Right renal cortex interstitium (tissue), 3 donors: Measurements from ENCODE around the gene MEF2C. TPM values are rescaled to one million over a fixed set of nuclear protein-coding genes. Genes with fewer than 3 reads are reported as not detected.

Experiments used
- DNase-seq, 3 donors: peaks; one replicate each; pipeline ENCODE4 v3.0.0-alpha.2; 2013; ENCODE audit warnings: low read depth in 3 of 3, low spot score in 2 of 3
- polyA plus RNA-seq, 3 donors: library from polyadenylated mRNA; unstranded; fragments of 120-200 nt; gene quantifications; one replicate each; pipeline ENCODE4 v1.2.1, GENCODE V29; 2013; ENCODE audit not compliant: insufficient read length in 3 of 3

Gene MEF2C
- polyA plus RNA-seq, 3 donors, result 46.0 to 53.9 (median 46.4) TPM

DNA sequence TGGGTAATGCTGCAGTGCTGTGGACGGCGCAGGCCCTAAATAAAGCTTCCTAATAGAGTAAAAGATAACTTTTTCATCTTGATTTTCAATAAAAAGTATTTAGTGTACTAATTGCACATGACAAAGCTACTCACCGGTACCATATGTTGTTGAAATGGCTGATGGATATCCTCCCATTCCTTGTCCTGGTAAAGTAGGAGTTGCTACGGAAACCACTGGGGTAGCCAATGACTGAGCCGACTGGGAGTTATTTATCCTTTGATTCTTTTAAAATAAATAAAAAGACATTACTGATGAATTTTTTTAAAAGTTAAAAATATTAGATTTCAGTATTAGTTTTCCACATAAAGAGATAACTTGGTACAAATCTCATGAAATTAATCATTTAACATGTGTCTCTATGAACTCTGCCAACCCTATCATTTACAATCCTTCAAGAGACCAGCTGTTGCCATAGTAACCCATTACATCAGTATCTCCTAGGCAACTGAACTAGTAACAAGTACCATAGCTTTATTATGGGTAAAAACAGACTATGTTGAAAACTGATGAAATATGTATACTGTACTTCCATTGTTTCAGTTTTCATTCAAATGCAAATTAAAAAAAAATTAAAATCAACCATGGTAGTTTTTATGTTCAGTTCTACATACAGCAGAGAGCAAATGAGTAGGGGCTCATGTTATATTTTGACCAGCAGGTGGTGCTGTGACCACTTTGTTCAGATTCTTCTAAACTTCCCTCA is 153.7 kb downstream of the MEF2C start:
- peak; percentile 67 to 71 (median 69) for DNase-seq

DNA sequence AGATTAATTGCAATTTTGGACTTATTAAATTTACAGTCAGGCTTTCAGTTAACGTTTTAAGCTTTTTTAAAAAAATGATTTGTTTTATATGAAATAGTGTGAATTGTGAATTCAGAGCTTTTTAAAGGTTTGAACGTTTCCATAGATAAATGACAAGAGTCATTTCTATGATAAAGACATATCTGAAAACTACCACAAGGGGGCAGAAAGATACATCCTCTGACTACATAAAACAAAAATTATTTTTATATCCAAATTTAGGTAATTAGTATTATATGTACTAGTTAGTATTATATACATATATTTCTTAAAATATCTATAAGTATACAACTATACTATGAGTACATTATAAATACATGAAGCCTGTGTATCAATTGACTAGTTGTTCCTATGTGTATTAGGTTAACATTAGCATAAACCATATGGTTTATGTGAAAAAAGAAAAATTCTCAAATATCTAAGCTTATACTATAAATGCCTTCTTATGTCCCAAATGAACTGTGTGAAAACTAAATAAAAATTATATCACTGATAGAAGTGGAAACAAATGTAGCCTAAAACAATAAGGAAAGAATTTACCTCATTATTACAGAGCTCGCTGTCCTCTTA is 155.2 kb downstream of the MEF2C start:
- DNase-seq, result no peak

DNA sequence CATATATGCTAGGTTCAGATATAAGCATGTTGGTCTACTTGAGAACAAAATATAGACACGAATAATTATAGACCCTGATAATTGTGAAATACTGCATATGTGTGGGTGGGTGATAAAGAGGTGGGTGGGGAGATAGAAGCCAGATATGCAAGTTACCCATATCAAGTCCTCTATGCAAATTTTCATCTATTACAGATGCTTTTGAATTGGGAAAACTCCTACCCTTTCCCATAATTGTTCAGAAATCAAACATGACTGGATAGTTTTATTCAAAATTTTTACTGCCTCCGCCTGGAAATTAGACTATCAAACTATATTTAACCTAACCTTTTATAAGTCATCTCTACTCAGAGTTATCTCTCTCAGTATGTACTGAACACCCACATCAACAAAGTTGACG is 157.5 kb downstream of the MEF2C start:
- DNase-seq, result no peak

DNA sequence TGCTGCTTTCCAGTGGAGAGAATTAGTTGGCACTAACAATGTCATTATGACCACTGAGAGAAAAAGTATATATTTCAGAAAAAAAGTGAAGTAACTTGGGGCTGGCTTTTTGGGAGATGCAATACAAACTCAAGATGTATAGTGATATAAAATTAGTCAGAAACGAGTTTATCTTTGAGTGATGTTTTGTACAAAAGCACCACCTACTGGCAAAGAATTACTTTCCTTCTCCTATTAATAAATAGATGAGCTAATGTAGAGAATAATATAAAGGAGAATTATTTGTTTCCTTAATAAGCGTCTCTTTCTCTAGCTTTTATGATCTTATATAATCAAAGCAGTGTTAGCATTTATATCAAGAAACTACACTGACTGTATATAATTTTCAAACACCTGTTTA is 158.8 kb downstream of the MEF2C start:
- DNase-seq, result no peak

DNA sequence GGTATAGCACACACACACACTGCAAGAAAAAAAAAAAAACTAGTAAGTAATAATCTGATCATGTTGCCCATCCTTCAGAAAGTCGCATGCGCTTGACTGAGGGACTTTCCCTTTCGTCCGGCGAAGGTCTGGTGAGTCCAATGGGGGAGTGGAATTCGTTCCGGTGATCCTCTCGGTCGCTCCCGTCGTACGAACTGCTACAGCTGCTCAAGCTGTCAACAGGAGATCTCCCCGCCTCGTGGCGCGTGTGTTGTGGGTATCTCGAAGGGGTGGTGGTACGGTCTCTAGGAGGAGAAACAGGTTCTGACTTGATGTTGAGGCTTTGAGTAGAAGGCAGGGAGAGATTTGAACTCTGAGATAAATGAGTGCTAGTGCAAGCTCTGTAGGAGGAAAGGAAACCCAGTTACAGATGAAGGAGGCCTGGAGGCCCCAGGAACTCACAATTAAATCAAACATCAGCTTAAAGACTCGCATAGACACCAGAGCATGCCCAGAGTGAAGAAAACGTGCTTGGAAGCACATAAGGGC is 160.4 kb downstream of the MEF2C start:
- DNase-seq, result no peak

DNA sequence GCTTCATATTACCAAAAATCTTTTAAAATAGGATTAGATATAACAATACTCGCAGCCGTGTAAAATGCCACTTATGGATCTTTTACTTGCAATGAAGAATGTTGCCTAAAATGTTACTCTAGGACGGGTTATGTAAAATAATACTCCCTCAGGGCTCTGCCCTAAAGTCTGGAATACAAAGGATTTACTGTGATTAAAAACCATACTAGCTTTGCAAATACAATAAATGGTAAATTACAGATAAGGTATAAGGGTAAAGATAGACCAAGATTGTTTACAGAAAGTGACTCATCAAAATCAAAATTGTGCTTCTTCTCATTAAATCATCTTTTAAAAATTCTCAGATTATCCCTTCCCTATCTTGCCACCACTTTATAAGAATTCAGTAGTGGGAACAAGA is 163.6 kb downstream of the MEF2C start:
- DNase-seq, result no peak

DNA sequence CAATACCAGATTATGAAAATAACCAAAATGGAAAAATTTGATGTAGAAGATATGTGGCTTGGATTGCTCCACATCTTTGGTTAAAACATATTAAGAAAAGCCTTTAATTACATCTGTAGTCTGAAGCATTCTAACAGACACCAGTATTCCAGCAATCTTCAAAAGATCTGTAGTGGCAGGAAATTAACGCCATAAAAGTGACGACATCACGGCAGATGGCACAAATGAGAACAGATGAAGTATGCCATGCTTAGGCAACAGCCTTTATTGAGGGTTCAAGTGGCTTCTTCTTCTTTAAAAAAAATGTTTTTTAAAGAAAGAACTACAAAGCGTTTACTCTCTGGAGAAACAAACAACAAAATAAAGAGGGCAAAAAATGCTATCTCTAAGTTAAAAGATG is 164.2 kb downstream of the MEF2C start:
- no peak for DNase-seq

DNA sequence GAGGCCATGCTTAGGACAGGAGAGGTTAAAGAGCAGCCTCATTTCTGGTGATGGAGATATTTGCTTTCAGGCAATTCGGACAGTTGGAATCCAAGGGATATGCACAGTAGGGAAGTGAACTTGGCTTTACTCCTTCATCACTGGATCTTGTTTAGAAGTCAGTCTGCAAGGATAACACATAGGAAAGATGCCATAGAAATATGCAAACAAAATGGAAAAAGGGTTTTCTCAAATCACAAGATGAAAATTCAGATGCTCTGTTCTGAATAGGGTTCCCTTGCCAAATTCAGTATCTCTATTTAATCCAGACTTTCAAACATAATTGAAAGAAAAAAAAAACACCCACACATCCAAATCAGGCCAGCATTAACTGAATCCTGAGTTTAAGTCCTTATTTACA is 166.9 kb downstream of the MEF2C start:
- no peak for DNase-seq

DNA sequence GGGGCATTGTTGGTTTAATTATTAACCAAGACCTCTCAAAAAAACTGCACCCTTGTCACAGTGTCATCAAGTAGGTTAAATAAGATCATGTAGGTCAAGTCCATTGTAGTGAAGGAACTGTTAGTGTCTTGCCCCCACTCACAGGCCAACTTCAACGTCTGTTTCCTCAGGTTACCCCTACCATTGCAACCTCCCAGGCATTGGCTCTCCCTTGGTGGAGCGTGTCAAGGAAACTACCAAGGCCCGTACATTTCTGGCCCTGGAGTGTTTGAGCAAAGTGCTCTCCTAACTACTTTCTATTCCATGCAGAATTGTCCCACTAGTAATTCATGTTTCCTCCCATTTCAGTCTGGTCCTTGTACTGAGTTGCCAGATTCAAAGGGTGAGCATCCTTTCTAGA is 167.5 kb downstream of the MEF2C start:
- DNase-seq, result no peak

DNA sequence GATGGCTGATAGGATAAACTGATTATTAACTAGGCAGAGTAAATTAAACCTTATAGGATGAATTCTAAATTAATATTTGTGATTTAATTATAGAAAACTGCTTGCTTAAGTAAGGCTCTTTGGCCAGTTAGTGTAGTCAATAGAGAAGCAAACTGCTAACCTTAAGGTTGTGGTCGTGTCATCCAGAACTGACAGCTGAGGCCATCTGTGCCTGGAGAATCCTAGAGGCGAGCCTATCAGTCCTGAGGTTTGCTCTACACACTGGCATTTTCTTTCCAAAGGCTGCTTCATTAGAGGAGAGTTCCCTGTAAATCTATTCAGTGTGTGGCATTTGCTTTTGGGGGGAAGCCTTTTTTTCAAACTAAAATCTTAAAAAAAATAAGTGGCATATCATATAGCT is 169.2 kb downstream of the MEF2C start:
- DNase-seq, result no peak

DNA sequence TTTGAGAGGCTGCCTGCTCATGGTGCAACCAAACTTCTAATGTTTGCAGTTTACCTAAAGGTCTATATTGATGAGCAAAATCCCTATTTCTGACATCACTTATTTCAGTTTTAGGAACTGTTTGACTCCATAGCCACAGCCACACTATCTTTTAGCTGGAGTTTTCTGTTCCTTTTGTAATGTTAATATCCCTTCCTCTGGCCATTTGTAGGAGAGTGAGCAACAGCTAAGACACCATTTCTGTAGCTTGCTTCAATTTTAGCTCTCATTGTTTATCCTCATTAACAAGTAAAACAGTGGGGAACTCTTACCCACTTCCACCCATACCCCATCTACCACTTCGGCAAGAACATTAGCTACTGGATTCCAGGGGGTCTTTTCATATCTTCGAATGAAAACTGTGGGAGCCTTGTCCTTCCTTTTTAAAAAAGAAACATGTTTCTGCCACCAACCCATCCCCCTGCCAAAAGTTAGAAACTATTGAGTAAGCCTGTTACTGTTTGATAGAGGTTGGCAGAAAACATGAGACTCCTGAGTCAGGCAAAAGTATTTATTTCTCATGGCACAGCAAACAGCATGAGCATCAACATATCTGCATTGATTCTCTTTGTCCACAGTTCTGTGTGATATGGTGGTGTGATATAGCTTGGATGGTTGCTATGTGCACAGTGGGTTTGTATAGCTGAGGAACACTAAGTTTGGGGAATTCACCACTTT is 174.1 kb downstream of the MEF2C start:
- no peak for DNase-seq

DNA sequence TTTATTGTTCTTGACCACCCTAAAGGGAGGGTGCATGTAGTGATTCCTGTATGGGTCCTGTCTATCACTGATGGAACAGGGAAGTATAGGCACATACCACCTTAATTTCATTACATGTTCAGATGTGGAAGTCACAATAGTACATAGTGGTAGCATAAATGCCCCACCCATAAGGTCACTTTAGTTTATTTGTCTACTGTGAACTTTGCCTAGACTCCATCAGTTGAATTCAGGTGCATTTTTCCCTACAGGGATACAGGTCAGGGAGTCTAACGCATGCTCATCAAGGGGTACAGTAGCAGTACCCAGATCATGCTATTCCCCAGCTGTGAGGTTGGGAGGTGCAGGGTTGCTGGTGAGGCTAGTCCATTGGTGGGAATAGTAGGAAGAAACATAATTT is 175.0 kb downstream of the MEF2C start:
- no peak for DNase-seq

DNA sequence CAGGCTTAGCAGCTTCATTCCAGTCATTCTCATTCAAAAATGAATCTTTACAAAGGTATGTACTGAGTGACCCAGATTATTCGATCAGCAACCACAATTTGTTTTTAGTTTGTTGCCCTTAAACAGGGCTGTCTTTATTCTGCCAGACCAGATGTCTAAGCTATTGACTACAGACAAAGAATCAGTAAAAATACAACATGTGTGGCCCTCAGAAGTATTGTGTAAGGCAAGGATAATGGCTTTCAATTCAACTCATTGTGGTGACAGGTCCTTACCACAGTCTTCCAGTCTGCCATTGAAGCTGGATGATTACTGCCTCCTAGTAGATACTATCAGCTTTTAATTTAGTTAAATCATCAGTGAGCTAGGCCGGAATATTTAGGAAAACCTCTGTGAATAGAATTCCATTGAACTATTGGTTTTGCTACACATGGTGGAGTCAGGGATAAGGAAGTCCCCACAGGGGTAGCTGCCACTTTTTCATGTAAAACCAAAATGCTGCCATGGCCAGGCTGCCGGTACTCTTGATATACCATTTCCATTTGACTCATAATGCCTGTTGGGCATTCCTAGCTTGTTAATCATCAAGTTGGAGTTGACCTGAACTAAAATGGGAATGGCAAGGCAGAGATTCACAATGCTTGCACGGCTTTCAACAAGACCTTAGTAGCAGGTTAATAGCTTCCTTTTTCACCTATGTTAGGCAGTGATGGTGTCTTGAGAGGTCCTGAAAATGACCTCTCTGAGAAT is 175.6 kb downstream of the MEF2C start:
- no peak for DNase-seq

DNA sequence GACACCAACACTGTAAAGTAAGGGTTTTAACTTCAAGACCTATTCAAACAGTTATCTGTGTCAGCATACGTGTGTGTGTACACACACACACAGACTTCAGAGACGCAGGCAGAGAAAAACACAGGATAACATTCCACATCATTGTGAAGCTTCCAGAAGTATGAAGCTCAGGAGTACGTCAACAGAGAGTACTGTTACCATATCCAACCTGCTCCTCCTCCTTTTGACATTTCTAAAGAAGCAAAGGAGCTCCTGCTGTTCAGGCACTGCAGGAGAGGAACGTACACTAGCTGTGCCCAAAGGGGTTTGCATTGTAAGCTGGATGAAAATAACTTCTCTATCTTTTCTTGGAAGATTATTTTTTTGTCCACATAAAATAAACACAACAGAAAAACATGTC is 180.7 kb downstream of the MEF2C start:
- DNase-seq, result no peak

DNA sequence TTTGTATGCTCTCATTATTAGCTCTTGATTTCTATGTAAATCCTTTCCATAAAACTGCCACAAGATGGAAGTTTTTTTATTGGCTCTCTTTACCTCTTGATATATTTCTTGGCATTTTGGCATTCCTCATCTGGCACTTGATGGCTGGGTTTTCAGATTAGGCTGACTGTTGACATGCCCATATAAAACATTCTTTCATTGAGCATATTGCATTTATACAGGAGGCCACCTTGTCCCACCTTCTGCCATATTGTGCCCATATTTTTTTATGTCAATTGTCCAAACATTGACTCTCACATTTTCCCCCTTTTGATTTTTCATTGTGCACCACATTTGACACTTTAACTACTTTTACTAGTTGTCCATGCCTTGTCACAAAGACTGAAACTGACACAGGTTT is 182.9 kb downstream of the MEF2C start:
- no peak for DNase-seq

DNA sequence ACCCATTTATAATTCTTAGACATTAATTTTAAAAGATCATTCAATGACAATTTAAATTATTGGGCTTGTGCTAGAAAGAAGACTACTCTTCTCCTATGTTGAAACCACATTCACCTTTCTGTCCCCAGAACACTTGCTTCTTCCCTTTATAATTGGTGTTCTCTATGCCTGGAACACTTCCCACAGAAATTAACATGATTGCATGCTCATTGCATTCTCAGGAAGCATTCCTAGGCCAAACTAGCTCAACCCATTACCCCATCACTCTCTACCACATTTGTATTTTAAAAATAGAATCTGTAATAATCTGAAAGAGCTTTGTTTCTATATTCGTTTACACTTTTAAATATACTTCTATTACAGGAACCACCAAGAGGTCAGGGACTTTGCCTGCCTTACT is 184.7 kb downstream of the MEF2C start:
- no peak for DNase-seq

DNA sequence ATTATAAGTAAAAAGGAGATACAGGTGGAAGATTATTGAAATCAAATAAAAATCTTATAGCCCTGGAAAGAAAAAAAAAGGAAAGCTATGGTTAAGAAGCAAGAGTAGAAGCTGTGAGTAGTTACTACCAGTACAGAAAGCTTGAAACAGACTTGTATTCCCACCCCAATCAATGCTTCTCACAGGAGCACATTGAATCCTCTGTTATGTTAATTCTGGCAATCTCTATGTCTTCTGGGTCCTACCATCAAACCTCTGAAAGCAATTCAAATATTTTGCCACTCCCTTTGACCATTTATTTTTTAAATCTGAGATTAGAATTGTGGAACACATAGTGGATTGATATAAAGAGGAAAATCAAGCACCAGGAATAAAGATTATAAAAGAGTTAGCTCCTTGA is 186.5 kb downstream of the MEF2C start:
- DNase-seq, result no peak

DNA sequence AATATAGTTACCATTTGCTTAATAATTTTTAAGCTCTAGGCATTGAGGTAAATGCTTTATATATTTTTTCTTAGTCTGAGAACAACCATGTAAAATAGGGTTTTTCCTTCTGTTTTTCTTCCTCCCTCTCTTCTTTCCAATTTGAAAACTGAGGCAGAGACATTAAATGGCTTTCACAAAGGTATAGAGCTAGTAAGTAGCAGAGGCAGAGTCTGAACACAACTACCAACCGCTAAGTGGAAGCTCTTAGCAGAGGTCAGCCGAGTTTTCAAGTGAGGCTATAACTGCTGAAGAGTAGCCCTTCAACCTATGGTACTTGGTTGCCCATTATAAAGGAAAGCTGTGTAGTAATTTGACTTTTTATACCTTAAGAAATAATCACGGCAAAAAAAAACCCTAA is 187.1 kb downstream of the MEF2C start:
- DNase-seq, result no peak

DNA sequence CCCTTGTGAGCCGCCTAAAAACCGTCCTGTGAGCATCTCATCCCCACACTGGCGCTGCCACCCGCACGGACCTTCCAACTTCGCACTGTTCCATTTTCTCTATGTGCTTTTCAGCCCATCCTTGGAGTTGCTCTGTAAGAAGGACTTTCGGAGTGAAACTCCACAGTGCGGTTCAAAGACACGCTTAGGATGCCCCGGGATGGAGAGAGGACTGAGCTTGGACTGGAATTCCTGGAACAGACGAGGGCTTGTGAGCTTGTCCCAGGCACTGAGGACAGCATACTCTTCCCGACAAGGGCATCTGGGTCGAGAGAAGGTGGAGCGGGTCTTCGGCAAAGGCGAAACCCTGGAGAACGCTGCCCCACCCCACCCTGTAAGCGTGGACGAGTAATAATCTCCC is 187.8 kb downstream of the MEF2C start:
- no peak for DNase-seq

DNA sequence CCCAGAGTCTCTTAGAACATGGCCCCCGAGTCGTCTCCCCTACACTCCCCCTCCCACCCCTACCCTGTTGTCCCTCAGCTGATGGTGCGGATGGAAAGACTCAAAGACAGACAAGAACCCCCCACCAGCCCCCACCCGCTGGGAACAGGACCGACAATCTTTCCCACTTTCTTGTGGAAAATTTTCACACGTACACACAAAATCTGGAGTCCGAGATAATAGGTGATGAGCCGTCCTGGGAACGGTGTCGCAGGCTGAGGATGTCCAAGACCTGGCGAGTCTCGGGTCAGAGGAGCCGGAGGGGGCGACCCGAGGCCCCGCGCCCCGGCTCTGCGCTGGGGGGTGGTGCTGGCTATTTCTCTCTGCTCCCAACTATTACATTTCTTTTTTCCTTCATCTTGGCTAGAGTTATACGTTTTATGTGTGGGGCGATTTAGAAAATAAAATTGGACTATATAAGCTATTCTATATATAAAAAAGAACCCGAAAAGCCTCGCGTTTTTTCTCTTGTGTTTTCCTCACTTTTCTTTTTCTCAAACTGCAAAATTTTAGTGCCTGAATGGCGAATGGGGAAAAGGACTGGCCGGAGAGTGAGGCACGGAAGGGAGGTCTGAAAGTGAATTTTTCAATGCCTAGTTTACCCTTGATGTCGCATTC is 188.8 kb downstream of the MEF2C start:
- no peak for DNase-seq
